SJCRH30 (cell line): ENCODE measurements around the gene TBCCD1. TPM values are rescaled to one million over a fixed set of nuclear protein-coding genes. Genes with fewer than 3 reads are reported as not detected.
"Not testable (repeated sequence)": the region's sequence is repeated elsewhere in the genome, so short reads cannot be mapped to it uniquely, and the experiment has no call there.

Experiments
- DNase-seq, 2 experiments: peaks; one replicate each; pipeline ENCODE4 v3.0.0-alpha.2; 2015 to 2020
- H3K27ac ChIP-seq: fragments of 250-450 bp; sonication (Bioruptor Pico); 2 replicates; pipeline ENCODE4 v1.5.1; 2020; ENCODE audit warnings: mild to moderate bottlenecking, moderate library complexity
- H3K27me3 ChIP-seq: fragments of 250-450 bp; sonication (Bioruptor Pico); 2 replicates; pipeline ENCODE4 v1.5.1; 2020; ENCODE audit warnings: mild to moderate bottlenecking, moderate library complexity
- H3K36me3 ChIP-seq: fragments of 250-450 bp; sonication (Bioruptor Pico); 2 replicates; pipeline ENCODE4 v1.5.1; 2020; ENCODE audit warnings: mild to moderate bottlenecking, moderate library complexity
- H3K4me1 ChIP-seq: fragments of 250-450 bp; sonication (Bioruptor Pico); 2 replicates; pipeline ENCODE4 v1.5.1; 2020; ENCODE audit warnings: mild to moderate bottlenecking, moderate library complexity
- H3K4me3 ChIP-seq: fragments of 250-450 bp; sonication (Bioruptor Pico); 2 replicates; pipeline ENCODE4 v1.5.1; 2020; ENCODE audit warnings: mild to moderate bottlenecking, moderate library complexity
- H3K9me3 ChIP-seq: fragments of 250-450 bp; sonication (Bioruptor Pico); replicated peaks from 2 replicates; pipeline ENCODE4 v1.5.1; 2020; ENCODE audit warnings: mild to moderate bottlenecking, moderate library complexity
- total RNA-seq: library from RNA; depleted of rRNA; stranded (reverse); fragments of >200 nt; shearing (Covaris generic); gene quantifications from 2 replicates; pipeline ENCODE4 v1.2.3, GENCODE V29; 2014

The TBCCD1 gene
- total RNA-seq, 1 experiment from 2014 or later = 19.1 TPM

GRCh38 chr3:186544281-186544680, 22.9 kb downstream of the TBCCD1 start, which contains the start of gene CRYGS:
TSS of gene CRYGS (minus strand) at chr3:186544380. CDS start at chr3:186544326, 54 bp downstream.
- no peaks in the 10 kb centered on the region for H3K4me1 ChIP-seq
- H3K27ac ChIP-seq = no peak within 1 kb of the TSS
- DNase-seq = no peak
- H3K4me3 ChIP-seq = no peak within 1 kb of the TSS
- H3K9me3 ChIP-seq = no peaks in the 10 kb centered on the region
- H3K27me3 ChIP-seq = no peaks in the 10 kb centered on the region
- H3K36me3 ChIP-seq = peaks cover 9% of the 10 kb centered on the region; the same call in 1 of the 2 replicates

GRCh38 chr3:186540835-186541226, 26.3 kb downstream of the TBCCD1 start:
- H3K36me3 ChIP-seq = no peaks in the 10 kb centered on the region; the same call in 1 of the 2 replicates
- H3K4me3 ChIP-seq = no peak overlapping the region
- H3K27ac ChIP-seq = no peak overlapping the region
- H3K27me3 ChIP-seq = no peaks in the 10 kb centered on the region
- no peaks in the 10 kb centered on the region for H3K9me3 ChIP-seq
- H3K4me1 ChIP-seq = no peaks in the 10 kb centered on the region
- DNase-seq = no peak

GRCh38 chr3:186540221-186540834, 26.8 kb downstream of the TBCCD1 start:
- Histone ChIP-seq H3K4me1 (no peaks in the 10 kb centered on the region), H3K9me3 (no peaks in the 10 kb centered on the region), H3K27ac (no peak overlapping the region), H3K27me3 (no peaks in the 10 kb centered on the region), H3K36me3 (no peaks in the 10 kb centered on the region), H3K4me3 (no peak overlapping the region)
- peak; percentile 36 to 76 for DNase-seq

- no peak overlapping the region for H3K4me3 ChIP-seq
- no peaks in the 10 kb centered on the region for H3K27me3 ChIP-seq
- H3K4me1 ChIP-seq = no peaks in the 10 kb centered on the region
- DNase-seq = no peak
- no peak overlapping the region for H3K27ac ChIP-seq
- no peaks in the 10 kb centered on the region for H3K36me3 ChIP-seq
- no peaks in the 10 kb centered on the region for H3K9me3 ChIP-seq
These were observed 28.4 kb downstream of the TBCCD1 start for GRCh38 chr3:186538779-186539178.

GRCh38 chr3:186536883-186537844, 30.0 kb downstream of the TBCCD1 start:
- DNase-seq = no peak
- Histone ChIP-seq H3K4me3 (no peak overlapping the region), H3K36me3 (no peaks in the 10 kb centered on the region)

GRCh38 chr3:186534113-186534669, 32.9 kb downstream of the TBCCD1 start:
- H3K27ac ChIP-seq = no peak overlapping the region
- no peak overlapping the region for H3K4me3 ChIP-seq
- DNase-seq = no peak

More at GRCh38 chr3:186536883-186537844, 30.0 kb downstream of the TBCCD1 start:
- Histone ChIP-seq H3K9me3 (no peaks in the 10 kb centered on the region), H3K4me1 (no peaks in the 10 kb centered on the region), H3K27me3 (no peaks in the 10 kb centered on the region), H3K27ac (no peak overlapping the region)

GRCh38 chr3:186532598-186533072, 34.5 kb downstream of the TBCCD1 start:
- Histone ChIP-seq H3K9me3 (no peaks in the 10 kb centered on the region), H3K27me3 (no peaks in the 10 kb centered on the region), H3K36me3 (no peaks in the 10 kb centered on the region), H3K4me3 (no peak overlapping the region), H3K27ac (no peak overlapping the region), H3K4me1 (peaks cover 3% of the 10 kb centered on the region; the same call in 1 of the 2 replicates)
- no peak for DNase-seq

More at GRCh38 chr3:186534113-186534669, 32.9 kb downstream of the TBCCD1 start:
- Histone ChIP-seq H3K9me3 (no peaks in the 10 kb centered on the region), H3K4me1 (no peaks in the 10 kb centered on the region), H3K27me3 (no peaks in the 10 kb centered on the region), H3K36me3 (no peaks in the 10 kb centered on the region)

GRCh38 chr3:186531694-186532093, 35.4 kb downstream of the TBCCD1 start:
- not testable (repeated sequence) for H3K27ac ChIP-seq, H3K36me3 ChIP-seq, H3K4me3 ChIP-seq, H3K4me1 ChIP-seq, H3K9me3 ChIP-seq, H3K27me3 ChIP-seq, DNase-seq

- no peak overlapping the region for H3K4me3 ChIP-seq
- H3K27me3 ChIP-seq = no peaks in the 10 kb centered on the region
- no peaks in the 10 kb centered on the region for H3K36me3 ChIP-seq
- H3K4me1 ChIP-seq = peaks cover 3% of the 10 kb centered on the region; the same call in 1 of the 2 replicates
- DNase-seq = no peak
- H3K27ac ChIP-seq = no peak overlapping the region
- no peaks in the 10 kb centered on the region for H3K9me3 ChIP-seq
These were observed 36.7 kb downstream of the TBCCD1 start for GRCh38 chr3:186530415-186530814.

- H3K9me3 ChIP-seq = no peaks in the 10 kb centered on the region
- peaks cover 3% of the 10 kb centered on the region; the same call in 1 of the 2 replicates for H3K4me1 ChIP-seq
- no peak overlapping the region for H3K4me3 ChIP-seq
- H3K27me3 ChIP-seq = no peaks in the 10 kb centered on the region
- no peak overlapping the region for H3K27ac ChIP-seq
- H3K36me3 ChIP-seq = no peaks in the 10 kb centered on the region
- peak in 1 of 2 experiments; percentile 16 for DNase-seq
These were observed 37.7 kb downstream of the TBCCD1 start for GRCh38 chr3:186529201-186529999.

- H3K4me3 ChIP-seq = no peak overlapping the region
- no peak for DNase-seq
These were observed 40.9 kb downstream of the TBCCD1 start for GRCh38 chr3:186526256-186526606.

GRCh38 chr3:186525369-186526255, 41.5 kb downstream of the TBCCD1 start:
- Histone ChIP-seq H3K27me3 (no peaks in the 10 kb centered on the region), H3K4me3 (no peak overlapping the region), H3K4me1 (peaks cover 5% of the 10 kb centered on the region; the same call in 1 of the 2 replicates), H3K36me3 (no peaks in the 10 kb centered on the region), H3K27ac (no peak overlapping the region), H3K9me3 (no peaks in the 10 kb centered on the region)
- DNase-seq = no peak

More at GRCh38 chr3:186526256-186526606, 40.9 kb downstream of the TBCCD1 start:
- H3K9me3 ChIP-seq = no peaks in the 10 kb centered on the region
- H3K4me1 ChIP-seq = peaks cover 5% of the 10 kb centered on the region; the same call in 1 of the 2 replicates
- H3K36me3 ChIP-seq = no peaks in the 10 kb centered on the region
- no peaks in the 10 kb centered on the region for H3K27me3 ChIP-seq
- no peak overlapping the region for H3K27ac ChIP-seq

GRCh38 chr3:186524616-186525015, 42.5 kb downstream of the TBCCD1 start:
- Histone ChIP-seq H3K27me3 (no peaks in the 10 kb centered on the region), H3K27ac (no peak overlapping the region), H3K4me3 (no peak overlapping the region), H3K4me1 (peaks cover 10% of the 10 kb centered on the region), H3K9me3 (no peaks in the 10 kb centered on the region), H3K36me3 (no peaks in the 10 kb centered on the region)
- no peak for DNase-seq
